DMS53 (cell line): ENCODE results near the gene CBX8.

Experiments
- DNase-seq: peaks from one replicate; lab custom pipeline; 2025; lab: John Stamatoyannopoulos, UW

CBX8 gene

DNA sequence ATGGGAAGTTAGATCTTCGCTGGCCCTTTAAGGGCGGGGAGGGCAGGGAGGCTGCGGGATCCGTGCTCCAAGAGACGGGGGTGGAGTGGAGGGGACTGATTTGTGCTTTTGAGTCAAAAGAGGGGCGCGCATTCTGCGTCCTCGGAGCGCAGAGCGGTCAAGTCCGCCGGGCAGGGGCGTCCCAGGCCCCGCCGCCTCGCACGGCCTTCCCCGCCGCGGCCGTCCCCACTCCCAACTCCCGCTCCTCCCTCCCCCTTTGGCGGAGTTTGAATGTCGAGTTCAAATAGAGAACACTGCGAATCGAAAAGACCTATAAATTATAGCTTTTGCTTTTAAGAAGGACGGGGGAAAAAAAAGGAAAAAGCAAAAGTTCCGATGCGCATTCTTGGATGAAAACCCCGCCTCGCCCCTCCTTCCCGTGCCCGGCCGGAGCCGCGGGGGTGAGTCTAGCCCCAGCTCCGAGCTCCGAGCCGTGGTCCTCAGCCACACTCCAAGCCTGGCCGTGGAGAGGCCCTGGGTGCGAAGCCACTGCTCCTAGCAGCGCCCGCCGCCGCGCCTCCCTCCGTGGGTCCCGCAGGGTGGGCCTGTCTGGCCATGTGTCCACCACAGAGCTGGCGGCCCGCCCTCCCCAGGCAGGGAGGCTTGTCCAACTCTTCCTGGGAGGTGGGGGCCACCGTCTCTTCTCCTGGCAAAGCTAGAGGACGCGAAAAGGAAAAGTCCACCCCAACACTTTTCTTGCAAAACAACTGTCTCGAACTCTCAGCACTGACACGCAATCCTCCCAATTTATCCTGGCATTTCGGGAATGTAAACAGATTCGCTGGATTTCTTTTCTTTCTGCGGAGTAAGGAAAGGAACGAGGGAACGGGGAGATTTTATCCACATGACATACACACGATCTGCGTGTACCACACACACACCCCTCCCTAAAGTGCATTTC lies 3.6 kb downstream of the CBX8 start:
- peak; percentile 31 for DNase-seq

DNA sequence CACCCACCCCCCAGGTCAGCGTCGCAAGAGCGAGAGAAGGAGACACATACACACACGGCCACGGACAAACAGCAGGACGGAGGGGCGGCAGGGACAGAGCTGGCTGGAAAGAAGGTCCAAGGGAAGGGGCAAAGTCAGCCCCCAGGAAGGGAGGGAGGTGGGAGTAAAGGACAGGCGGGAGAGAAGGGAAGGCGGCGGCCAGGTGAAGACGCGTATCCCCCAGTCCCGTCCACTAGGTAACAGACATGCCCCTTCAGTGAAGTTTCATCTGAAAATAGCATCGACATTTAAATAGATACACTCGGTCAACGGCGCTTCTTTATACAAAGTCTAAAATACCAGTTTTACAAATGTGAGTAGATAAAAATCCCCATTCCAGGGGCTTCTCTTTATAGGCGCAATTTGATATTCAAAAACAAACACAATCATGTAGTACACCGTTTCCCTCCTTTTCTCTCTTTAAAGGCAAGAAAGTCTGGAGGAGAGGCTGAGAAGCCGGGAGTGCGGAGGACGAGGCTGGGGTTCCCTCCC lies 4.5 kb downstream of the CBX8 start:
- no peak for DNase-seq

DNA sequence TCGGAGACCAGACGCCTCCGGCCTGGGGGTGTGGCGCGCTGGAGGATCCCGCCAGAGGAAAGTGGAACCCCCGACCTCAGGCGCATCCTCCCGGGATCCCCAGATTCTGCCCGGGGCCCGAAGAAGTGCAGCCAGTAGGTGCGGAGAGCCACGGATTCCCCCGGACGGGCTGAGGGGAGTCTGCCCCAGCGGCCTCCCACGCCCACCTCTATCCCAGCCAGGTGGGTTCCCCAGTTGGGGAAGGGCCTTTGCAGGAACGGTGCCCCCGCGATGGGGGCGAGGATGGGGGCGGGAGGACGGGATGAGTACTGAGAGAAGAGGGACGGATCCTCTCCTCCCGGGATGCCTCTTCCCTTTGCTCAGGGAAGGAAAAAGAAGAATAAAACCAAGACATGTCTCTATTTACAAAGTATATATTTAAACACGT lies 5.1 kb downstream of the CBX8 start:
- no peak for DNase-seq

DNA sequence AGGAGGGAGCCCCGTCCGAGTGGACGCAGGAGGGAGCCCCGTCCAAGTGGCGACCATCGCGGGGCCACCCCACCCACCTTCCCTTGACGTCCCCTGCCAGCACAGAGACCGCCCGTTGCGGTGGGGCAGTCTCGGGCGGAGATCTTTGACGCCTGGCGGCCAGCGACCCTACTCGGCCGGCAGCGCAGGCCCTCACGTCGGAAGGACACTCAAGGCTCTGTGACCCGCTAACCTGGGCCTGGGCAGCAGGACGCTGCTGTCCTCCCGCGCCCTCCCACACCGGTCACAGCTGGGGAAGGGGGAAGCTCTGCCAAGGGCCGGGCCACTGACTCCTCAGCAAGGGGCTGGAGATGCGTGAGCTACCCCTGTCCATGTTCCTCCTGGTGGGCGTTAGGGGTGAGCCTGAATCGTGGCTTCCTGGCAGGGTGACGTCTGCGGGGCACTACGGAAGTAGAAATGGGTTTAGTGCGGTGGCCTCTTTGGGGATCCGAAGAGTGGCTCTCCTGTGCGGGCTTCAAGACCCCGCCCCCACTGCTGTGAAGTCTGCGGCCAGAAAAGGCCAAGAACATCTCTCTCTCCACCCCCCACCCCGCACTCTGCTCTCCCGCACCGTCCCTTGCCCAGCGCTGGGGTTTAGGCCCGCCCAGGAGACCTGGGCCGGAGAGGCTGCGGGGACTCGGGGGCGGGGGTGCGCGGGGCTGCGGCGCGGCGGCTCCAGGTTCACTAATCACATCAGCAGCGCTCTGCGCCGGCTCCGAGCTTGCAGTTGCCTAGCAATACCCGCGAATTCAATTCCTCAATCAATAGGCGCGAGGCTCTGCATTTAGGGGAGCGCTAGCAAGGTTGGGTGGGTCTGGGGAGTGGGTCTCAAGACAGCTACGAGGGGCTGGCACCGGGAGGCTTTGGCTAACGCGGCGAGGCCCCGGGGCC lies 5.8 kb downstream of the CBX8 start:
- peak; percentile 25 for DNase-seq

DNA sequence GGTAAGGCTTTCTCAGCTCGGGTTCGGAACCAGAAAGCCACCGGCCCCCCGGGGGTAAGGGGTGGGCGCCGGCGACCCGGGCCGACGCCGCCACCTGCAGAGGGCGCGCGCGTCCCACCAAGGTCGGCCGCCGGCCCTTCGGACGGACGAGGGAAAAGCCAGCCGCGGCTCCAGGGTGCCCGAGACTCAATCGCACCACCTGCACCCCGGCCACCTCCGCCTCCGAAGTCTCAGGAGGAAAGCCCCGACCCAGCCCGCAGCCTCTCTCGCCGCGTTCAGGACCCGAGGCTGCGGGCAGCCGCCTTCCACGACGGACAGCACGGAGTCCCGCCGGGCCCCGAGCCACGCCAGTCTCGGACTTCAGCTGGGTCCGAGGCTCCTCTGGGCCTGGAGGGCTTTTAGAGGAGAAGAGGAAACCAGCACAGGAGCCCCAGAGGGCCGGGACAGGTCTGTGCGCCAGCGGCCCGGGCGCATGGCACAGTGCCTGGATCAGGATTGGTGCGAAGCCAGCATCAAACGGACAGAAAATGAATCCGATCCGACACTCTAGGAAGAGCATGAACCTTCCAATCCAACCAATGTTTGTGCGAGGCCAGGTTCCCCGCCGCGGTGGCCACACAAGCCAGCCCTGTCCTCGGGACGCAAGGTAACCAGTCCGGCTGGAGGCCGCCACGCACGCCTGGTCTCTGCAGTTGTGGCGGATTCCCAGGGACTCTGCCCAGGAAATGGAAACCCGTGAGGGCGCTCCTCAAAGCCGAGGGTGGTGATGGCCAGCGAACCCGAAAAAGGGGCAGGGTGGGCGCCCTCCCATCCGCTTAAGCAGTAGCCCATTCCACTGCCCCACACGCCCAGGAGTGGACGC lies 6.7 kb downstream of the CBX8 start:
- peak; percentile 63 for DNase-seq

DNA sequence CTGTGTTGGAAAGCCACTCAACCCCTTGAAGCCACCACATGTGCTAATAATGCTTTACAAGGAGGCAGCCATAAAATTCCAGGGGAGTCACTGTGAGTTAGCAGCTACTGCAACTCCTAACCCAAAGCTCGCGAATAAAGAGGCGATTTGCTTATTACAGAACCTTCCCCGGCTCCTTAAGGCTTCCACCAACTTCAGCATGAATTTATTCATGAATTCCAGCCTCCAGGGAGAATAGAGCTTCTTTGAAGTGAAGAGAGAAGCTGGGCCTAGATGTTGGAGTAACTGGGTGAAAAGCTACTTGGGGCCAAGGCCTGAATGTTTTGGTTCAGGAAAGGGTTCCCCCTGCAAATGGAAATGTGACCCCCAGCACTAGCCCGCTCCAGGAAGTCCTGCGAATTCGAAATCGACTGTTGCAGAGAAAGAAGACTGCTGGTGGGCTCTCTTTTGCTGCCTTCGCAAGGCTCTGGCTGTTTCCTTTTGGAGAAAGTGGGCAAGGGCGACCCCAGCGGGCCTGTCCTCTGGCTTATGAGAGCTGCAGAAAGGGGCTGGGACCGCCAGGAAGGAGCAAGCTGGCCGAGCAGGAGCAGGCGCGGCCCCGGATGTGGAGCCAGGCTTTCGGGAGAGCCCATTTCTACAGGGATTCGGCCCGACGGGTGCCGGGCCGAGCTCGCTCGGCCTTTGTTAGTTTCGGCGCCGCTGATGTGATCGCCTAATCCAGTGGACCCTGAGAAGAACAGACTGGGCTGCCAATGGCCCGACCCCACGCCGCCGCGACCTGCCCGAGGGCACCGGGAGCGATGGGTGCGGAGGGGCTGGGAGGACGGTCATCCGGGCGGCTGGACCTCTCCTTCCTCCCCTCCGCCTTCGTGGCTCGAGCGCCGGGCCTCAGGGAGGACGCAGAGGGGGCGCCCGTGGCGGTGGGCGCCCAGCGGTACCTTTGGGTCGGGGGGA lies 7.6 kb downstream of the CBX8 start:
- no peak for DNase-seq

DNA sequence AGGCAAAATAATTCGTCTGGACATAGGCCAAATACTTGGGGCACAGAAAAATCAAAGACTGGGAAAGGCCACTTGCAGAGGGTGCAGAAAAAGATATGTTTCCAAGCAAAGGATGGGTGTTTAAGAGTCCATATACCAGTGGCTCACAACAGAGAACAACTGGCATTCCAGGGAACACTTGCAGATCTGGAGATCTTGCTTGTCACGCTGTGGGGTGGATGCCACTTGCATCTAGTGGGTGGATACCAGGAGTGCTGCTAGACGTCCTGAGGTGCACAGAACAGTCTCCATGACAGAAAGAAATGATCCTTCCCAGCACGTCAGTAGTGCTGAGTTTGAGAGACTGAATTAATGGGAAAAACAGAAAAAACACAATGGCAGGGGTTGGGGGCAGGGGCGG lies 8.4 kb downstream of the CBX8 start:
- DNase-seq: no peak

DNA sequence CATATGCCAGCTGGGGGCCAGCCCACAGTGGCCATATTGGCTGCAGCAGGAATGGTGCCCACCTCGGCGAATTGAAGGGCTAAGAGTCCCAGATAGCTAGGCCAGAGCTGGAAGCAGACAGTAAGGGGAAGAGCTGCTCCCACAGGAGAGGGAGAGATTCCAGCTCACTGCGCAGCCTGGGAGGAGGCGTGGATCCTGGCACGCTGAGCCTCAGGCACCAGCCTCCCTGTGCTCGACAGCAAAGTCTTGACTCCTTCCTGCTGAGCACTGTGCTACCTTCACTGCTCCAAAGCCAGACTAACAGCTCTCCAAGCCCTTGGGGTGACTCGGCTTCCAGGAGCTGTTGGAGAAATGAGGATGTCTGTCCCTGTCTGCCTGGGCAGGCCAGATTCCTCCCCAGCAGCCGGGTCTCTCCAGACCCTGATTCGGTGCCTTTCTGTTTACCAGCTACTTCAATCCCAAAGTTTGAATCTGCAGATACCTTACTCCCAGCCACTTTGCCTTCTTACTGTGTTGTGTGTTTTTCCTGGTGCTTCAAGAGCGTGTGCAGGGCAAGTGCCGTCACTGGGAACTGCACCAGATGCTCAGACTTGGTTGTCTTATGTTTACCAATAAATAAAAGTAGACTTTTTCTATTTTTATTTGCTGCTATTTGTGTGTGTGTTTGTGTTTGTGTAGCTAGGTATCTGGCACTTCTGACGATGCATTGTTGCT lies 9.8 kb downstream of the CBX8 start:
- no peak for DNase-seq

DNA sequence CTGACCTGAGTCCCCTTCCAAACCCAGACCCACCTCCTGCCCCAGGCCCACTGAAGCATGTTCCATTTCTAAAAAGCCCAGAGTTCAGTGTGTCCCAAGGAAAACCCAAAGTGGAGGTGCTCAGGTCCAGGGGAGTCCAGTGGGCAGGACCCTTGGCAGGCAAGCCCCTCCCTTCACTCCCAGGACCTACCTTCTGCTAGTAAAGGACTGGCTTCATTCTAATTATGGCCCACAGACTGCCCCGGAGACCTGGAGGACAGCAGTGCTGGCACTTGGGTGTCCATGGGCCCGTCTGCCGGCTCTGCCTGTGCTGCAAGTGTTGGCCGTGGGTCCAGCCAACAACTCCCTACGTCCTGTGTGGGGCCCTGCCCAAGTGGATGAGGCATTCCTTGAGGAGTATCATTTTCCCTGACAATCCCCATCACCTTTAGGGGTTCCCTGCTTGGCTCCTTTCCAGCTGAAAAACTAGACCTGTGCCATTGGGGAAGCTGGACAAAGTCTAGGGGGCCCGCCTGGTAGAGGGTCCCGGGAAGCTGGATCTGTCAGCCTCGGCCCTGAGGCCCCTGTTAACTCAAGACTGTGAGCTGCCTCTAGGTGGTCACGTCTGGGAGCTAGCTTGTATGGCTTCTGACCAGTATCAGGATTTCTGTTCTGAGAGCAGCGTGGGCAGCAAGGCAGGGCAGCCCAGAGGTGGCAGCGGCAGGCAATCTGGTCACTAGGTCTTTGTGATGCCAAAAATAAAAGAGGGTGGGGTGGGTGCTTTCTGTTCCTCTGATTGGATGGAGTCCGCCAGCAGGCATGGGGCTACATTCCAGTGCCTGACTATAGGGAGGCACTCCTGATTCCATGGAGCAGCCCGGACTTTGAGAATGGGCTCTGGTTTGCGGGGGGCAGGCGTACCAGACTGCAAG lies 10.7 kb downstream of the CBX8 start:
- no peak for DNase-seq

DNA sequence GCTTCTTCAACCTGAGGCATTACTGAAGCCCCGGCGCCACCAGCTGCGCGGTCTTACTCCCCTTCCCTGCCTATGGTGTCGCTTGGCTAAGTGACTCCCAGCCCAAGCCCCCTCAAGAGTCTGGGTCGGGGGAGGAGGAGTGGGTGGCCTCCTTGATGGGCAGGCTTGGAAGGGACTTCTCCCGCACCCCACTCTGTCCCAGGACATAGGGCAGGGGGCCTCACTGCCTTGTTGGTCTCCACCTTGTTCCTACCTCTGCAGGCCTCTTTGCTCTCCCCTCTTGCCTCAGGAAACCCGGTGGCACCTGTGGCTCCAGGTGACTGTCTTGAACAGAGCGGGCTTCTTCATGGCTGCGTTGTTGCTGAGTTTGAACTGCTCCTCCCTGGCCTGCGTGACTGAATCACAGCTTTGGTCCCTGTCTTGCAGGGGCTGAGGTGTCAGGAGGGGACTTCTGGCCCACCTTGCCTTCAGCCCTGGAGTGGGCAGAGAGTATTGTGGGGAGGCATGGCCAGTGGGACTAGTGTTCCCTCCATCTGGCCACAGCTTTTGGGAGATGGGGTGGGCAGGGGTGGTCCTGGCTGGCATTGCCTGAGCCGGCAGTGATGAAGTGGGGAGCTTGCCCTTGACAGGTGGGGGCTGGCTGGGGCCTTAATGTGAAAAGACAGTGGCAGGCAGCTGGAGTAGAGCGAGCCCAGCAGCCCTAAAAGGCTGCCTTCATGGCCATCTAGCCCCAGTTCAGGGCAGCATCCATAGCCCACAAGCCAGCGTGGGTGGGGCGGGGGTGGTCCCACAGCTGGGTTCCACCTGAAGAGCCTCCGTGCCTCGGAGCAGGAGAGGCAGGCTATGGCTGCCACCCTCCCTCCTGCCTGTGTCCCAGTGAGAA lies 11.6 kb downstream of the CBX8 start:
- no peak for DNase-seq

DNA sequence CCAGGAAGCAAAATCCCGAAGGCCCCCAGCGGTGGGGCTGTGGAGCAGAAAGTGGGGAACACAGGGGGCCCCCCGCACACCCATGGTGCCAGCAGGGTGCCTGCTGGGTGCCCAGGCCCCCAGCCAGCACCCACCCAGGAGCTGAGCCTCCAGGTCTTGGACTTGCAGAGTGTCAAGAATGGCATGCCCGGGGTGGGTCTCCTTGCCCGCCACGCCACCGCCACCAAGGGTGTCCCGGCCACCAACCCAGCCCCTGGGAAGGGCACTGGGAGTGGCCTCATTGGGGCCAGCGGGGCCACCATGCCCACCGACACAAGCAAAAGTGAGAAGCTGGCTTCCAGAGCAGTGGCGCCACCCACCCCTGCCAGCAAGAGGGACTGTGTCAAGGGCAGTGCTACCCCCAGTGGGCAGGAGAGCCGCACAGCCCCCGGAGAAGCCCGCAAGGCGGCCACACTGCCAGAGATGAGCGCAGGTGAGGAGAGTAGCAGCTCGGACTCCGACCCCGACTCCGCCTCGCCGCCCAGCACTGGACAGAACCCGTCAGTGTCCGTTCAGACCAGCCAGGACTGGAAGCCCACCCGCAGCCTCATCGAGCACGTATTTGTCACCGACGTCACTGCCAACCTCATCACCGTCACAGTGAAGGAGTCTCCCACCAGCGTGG lies 12.4 kb downstream of the CBX8 start:
- no peak for DNase-seq

DNA sequence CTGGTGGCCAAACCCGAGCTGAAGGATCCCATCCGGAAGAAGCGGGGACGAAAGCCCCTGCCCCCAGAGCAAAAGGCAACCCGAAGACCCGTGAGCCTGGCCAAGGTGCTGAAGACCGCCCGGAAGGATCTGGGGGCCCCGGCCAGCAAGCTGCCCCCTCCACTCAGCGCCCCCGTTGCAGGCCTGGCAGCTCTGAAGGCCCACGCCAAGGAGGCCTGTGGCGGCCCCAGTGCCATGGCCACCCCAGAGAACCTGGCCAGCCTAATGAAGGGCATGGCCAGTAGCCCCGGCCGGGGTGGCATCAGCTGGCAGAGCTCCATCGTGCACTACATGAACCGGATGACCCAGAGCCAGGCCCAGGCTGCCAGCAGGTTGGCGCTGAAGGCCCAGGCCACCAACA lies 13.0 kb downstream of the CBX8 start:
- DNase-seq: no peak

DNA sequence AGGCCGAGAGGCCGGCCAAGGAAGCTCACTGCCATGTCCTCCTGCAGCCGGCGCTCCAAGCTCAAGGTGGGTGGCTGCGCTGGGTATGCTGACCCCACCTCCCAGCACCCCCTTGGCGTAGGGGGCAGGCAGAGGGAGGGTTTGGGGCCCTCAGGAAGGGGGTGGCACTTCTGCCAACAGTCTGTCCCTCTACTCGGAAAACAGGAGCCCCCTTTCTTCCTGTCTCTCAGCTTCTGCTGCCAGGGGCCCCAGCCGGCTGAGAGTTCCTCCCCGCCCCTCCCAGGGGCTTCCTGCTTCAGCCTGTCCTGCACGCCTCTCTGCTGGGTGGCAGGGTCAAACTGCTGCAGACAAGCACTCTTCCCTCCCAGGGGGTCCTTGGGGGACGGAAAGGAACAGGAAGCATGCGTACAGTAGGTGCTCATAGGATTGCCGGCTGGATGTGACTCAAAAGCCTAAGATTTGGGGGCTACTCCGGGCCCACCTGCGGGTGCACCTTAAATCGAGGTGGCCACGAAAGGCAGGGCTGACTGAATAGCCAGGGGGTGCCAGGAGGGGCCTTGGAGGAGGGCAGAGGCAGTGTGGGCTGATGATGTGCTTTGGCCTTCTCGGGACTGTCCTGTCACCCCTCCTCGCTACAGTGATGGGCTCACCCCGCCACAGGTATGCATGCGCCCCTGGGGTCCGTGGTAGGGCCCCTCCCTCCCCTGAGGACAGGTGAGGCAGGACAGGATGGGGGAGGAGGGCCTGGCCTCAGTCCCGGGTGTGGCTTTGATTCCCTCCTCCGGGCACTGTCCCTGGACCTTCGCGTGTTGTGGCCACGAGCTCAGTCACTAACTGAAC lies 14.9 kb downstream of the CBX8 start:
- no peak for DNase-seq

DNA sequence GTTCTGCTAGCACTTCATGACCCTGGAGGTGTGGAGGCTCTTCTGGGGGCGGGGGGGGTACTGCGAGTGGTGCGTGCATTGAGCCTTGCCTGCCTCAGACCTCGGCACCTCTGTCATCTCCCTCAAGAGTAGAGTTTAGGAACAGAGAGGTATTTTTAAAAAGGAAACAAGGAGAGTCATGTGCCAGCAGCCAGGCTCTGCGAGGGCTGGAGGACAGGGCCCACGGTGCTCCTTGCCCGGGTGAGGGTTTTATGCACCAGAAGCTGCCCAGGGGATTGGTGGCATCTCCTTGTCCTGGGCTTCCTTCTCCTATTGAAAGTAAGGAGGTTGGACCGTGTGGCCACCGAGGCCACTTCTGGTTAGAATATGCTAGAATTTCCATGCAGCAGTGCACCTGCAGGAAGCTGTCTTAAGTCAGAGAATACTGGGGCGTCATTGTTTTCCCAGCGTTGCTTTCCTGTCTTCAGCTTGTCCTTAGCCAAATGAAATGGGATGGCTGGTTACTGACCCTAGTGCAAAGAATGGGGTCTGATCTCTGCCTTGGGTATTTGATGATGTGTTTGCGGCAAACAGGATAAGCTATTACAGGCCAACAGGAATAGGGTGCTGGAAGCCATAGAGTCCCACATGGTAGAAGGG lies 15.7 kb downstream of the CBX8 start:
- DNase-seq: no peak

DNA sequence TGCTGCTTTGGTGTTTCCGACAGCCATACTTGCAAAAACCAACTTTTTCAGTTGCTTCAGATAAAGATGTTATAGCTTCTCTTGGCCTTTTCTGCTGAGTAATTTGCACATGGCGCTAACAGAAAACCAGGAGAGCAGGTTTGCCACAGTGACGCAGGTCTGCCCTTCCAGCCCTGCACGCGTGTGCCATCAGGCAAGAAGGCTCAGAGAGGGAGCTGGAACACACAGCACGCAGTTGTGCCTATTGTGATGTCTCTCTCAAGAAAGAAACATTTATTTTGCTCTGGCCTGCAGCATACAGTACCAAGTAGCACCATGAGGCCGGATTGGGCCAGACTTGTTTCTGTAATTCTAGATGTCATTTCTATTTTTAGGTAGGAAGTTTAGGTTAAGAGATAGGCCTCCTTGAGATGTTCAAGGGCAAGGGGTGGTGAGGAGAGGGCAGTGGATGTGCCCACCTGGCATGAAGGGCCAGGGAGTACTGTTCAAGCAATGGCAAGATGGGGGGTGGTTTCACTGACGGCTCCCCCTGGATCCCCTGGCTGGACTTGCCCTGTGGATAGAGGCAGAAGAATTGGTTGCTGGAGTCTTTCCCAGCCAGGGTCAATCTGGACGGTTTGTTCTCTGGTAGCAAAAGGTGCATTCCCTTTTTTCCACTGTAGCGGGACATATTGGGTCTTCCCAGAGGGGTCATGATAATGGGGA lies 17.1 kb downstream of the CBX8 start:
- peak; percentile 45 for DNase-seq
